Esophagus squamous epithelium (tissue), 4 donors: Measurements from ENCODE around the gene ZC3H7B.

Experiments used
- POLR2A ChIP-seq, 4 donors: fragments of 450-650 bp; IDR thresholded peaks; one replicate each; pipeline ENCODE4 v1.6.1; 2017; ENCODE audit warnings: antibody characterized with exemption in 4 of 4, mild to moderate bottlenecking in 4 of 4, moderate library complexity in 3 of 4
- TF ChIP-seq, protein P1 (sequence below), 6 experiments: fragments of 450-650 bp in 4 of 6; fragments of 200-600 bp in 2 of 6; sonication (generic) in 2 of 6; IDR thresholded peaks; one replicate each; pipeline ENCODE4 v1.5.1; 2016 to 2019; ENCODE audit warnings: antibody characterized with exemption in 6 of 6, mild to moderate bottlenecking in 4 of 6, moderate library complexity in 4 of 6

DNA sequence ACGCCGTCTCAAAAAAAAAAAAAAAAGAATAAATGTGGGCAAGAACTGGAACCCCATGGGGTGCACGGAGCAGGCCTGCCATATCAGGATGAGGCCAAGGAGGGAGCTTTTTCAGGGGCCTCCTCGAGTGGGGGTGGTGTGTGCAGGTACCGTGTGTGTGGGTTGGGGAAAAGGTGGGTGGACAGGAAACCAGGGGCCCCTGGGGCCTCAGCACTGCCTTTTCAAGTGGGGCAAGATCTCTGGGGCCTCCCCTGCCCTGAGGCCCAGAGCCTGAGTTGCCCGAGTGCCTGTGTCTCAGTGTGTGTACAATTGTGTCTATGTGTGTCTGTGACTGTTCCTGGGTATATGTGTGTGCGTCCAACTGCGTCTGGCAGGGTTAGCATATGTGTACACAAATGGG, 104.3 kb downstream of the ZC3H7B start:
- TF ChIP-seq, protein P1, sequence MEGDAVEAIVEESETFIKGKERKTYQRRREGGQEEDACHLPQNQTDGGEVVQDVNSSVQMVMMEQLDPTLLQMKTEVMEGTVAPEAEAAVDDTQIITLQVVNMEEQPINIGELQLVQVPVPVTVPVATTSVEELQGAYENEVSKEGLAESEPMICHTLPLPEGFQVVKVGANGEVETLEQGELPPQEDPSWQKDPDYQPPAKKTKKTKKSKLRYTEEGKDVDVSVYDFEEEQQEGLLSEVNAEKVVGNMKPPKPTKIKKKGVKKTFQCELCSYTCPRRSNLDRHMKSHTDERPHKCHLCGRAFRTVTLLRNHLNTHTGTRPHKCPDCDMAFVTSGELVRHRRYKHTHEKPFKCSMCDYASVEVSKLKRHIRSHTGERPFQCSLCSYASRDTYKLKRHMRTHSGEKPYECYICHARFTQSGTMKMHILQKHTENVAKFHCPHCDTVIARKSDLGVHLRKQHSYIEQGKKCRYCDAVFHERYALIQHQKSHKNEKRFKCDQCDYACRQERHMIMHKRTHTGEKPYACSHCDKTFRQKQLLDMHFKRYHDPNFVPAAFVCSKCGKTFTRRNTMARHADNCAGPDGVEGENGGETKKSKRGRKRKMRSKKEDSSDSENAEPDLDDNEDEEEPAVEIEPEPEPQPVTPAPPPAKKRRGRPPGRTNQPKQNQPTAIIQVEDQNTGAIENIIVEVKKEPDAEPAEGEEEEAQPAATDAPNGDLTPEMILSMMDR (IDR thresholded peaks at IDR 0.05): no peak
- no peak for TF ChIP-seq POLR2A (IDR thresholded peaks at IDR 0.05)
